Suprapubic skin (tissue), 3 donors: ENCODE measurements around the gene TUBA4B.

Experiments used
- POLR2A ChIP-seq, 2 donors: fragments of 450-650 bp; IDR thresholded peaks; one replicate each; pipeline ENCODE4 v1.6.1; 2017; ENCODE audit warnings: antibody characterized with exemption in 2 of 2, mild to moderate bottlenecking in 2 of 2, moderate library complexity in 2 of 2
- TF ChIP-seq, protein P1 (sequence below), 2 donors: fragments of 200-600 bp in 1 of 2; fragments of 450-650 bp in 1 of 2; sonication (generic) in 1 of 2; IDR thresholded peaks; one replicate each; pipeline ENCODE4 v1.5.1; 2016 to 2019; ENCODE audit warnings: antibody characterized with exemption in 2 of 2, mild to moderate bottlenecking in 1 of 2, moderate library complexity in 1 of 2

- TF ChIP-seq POLR2A (IDR thresholded peaks at IDR 0.05): no peak
- TF ChIP-seq, protein P1, sequence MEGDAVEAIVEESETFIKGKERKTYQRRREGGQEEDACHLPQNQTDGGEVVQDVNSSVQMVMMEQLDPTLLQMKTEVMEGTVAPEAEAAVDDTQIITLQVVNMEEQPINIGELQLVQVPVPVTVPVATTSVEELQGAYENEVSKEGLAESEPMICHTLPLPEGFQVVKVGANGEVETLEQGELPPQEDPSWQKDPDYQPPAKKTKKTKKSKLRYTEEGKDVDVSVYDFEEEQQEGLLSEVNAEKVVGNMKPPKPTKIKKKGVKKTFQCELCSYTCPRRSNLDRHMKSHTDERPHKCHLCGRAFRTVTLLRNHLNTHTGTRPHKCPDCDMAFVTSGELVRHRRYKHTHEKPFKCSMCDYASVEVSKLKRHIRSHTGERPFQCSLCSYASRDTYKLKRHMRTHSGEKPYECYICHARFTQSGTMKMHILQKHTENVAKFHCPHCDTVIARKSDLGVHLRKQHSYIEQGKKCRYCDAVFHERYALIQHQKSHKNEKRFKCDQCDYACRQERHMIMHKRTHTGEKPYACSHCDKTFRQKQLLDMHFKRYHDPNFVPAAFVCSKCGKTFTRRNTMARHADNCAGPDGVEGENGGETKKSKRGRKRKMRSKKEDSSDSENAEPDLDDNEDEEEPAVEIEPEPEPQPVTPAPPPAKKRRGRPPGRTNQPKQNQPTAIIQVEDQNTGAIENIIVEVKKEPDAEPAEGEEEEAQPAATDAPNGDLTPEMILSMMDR (IDR thresholded peaks at IDR 0.05): no peak
Observed at GRCh38 chr2:219210886-219211362, 42.1 kb upstream of the TUBA4B start.
